ENCODE results near the gene NFKBIB. TPM values are rescaled to one million over a fixed set of nuclear protein-coding genes. Genes with fewer than 3 reads are reported as not detected.
A peak's percentile ranks its signal among the peaks of the same experiment; 100 is the strongest.
"Not testable (repeated sequence)": the region's sequence is repeated elsewhere in the genome, so short reads cannot be mapped to it uniquely, and the experiment has no call there.

The NFKBIB gene
- total RNA-seq, 1 experiment from 2014 or later = 101 TPM

- no peak for DNase-seq (ENCODE audit: low spot score)
These were observed 28.7 kb downstream of the NFKBIB start for GRCh38 chr19:38928391-38929001.

- DNase-seq (ENCODE audit: low spot score) = peak; percentile 99
These were observed 30.4 kb downstream of the NFKBIB start, which contains the start of gene SARS2 for GRCh38 chr19:38929929-38930775. SARS2 (minus strand) TSS chr19:38930763; CDS start chr19:38930736, 27 bp downstream.

- DNase-seq (ENCODE audit: low spot score) = peak; percentile 100
These were observed 31.2 kb downstream of the NFKBIB start, which contains the start of gene MRPS12 for GRCh38 chr19:38930776-38931520. MRPS12 (plus strand) TSS chr19:38930944; CDS start chr19:38931295, 351 bp downstream.

- DNase-seq (ENCODE audit: low spot score) = no peak
These were observed 31.7 kb downstream of the NFKBIB start for GRCh38 chr19:38931521-38931793.

- DNase-seq (ENCODE audit: low spot score) = peak; percentile 47
These were observed 32.8 kb downstream of the NFKBIB start for GRCh38 chr19:38932425-38933179.

GRCh38 chr19:38933544-38933943, 33.8 kb downstream of the NFKBIB start:
- DNase-seq (ENCODE audit: low spot score) = no peak

- DNase-seq (ENCODE audit: low spot score) = no peak
These were observed 40.2 kb downstream of the NFKBIB start for GRCh38 chr19:38939957-38940356.

- not testable (repeated sequence) for DNase-seq (ENCODE audit: low spot score)
These were observed 41.7 kb downstream of the NFKBIB start for GRCh38 chr19:38941466-38941865.

GRCh38 chr19:38941979-38942378, 42.2 kb downstream of the NFKBIB start:
- DNase-seq (ENCODE audit: low spot score) = no peak

- no peak for DNase-seq (ENCODE audit: low spot score)
These were observed 42.9 kb downstream of the NFKBIB start for GRCh38 chr19:38942471-38943181.

- no peak for DNase-seq (ENCODE audit: low spot score)
These were observed 45.3 kb downstream of the NFKBIB start for GRCh38 chr19:38944981-38945506.

GRCh38 chr19:38945562-38946228, 45.9 kb downstream of the NFKBIB start:
- DNase-seq (ENCODE audit: low spot score) = no peak

- DNase-seq (ENCODE audit: low spot score) = peak; percentile 27
These were observed 46.7 kb downstream of the NFKBIB start for GRCh38 chr19:38946229-38947010.

GRCh38 chr19:38949580-38950367, 50.0 kb downstream of the NFKBIB start:
- no peak for DNase-seq (ENCODE audit: low spot score)

GRCh38 chr19:38951187-38951586, 51.4 kb downstream of the NFKBIB start:
- no peak for DNase-seq (ENCODE audit: low spot score)

- peak; percentile 96 for DNase-seq (ENCODE audit: low spot score)
These were observed 52.8 kb downstream of the NFKBIB start for GRCh38 chr19:38952395-38953165.

- no peak for DNase-seq (ENCODE audit: low spot score)
These were observed 53.9 kb downstream of the NFKBIB start for GRCh38 chr19:38953677-38954076.

- no peak for DNase-seq (ENCODE audit: low spot score)
These were observed 56.5 kb downstream of the NFKBIB start for GRCh38 chr19:38956264-38956663.
